Trophoblast cell (in vitro differentiated cells and primary cell): ENCODE data around the gene TXNDC8.

Experiments used
- DNase-seq, 2 donors: peaks; one replicate each; pipeline ENCODE4 v3.0.0-alpha.2; 2016
- H2AFZ ChIP-seq: 2 replicates; pipeline ENCODE4 v1.6.1; 2013; ENCODE audit warnings: low read length, moderate library complexity, mild to moderate bottlenecking; ENCODE audit not compliant: insufficient read depth, poor library complexity
- H2AK5ac ChIP-seq: 2 replicates; pipeline ENCODE4 v1.6.1; 2013; ENCODE audit warnings: mild to moderate bottlenecking, low read length
- H2BK120ac ChIP-seq: 2 replicates; pipeline ENCODE4 v1.6.1; 2013; ENCODE audit warnings: low read length, mild to moderate bottlenecking, moderate library complexity; ENCODE audit not compliant: insufficient read depth, poor library complexity
- H2BK12ac ChIP-seq: 2 replicates; pipeline ENCODE4 v1.6.1; 2013; ENCODE audit warnings: mild to moderate bottlenecking, low read length, moderate library complexity
- H2BK5ac ChIP-seq: 2 replicates; pipeline ENCODE4 v1.6.1; 2013; ENCODE audit warnings: low read length, low read depth, moderate library complexity, mild to moderate bottlenecking; ENCODE audit not compliant: poor library complexity
- H3K14ac ChIP-seq: 2 replicates; pipeline ENCODE4 v1.6.1; 2013; ENCODE audit warnings: mild to moderate bottlenecking, low read length
- H3K18ac ChIP-seq: 2 replicates; pipeline ENCODE4 v1.6.1; 2013; ENCODE audit warnings: mild to moderate bottlenecking, low read length
- H3K23ac ChIP-seq: 2 replicates; pipeline ENCODE4 v1.6.1; 2013; ENCODE audit warnings: low read length
- H3K27ac ChIP-seq: 2 replicates; pipeline ENCODE4 v1.5.1; 2013; ENCODE audit warnings: low read depth, mild to moderate bottlenecking, inconsistent platforms, low read length, moderate library complexity
- H3K27me3 ChIP-seq: 2 replicates; pipeline ENCODE4 v1.6.1; 2013; ENCODE audit warnings: inconsistent platforms, mild to moderate bottlenecking, low read length, moderate library complexity; ENCODE audit not compliant: insufficient read depth
- H3K36me3 ChIP-seq, 2 experiments: 1 replicate in 1 of 2; 2 replicates in 1 of 2; pipeline ENCODE4 v1.6.1; 2013; ENCODE audit warnings: low read length in 2 of 2, mild to moderate bottlenecking in 2 of 2, moderate library complexity in 1 of 2; ENCODE audit not compliant: insufficient read depth in 2 of 2, control insufficient read depth in 1 of 2
- H3K4ac ChIP-seq: 2 replicates; pipeline ENCODE4 v1.6.1; 2013; ENCODE audit warnings: low read depth, mild to moderate bottlenecking, low read length, moderate library complexity
- H3K4me1 ChIP-seq, 2 experiments: 1 replicate in 1 of 2; 2 replicates in 1 of 2; pipeline ENCODE4 v1.6.1; 2013; ENCODE audit warnings: low read length in 2 of 2, mild to moderate bottlenecking in 2 of 2, moderate library complexity in 1 of 2; ENCODE audit not compliant: insufficient read depth in 2 of 2, control insufficient read depth in 1 of 2
- H3K4me2 ChIP-seq: 2 replicates; pipeline ENCODE4 v1.6.1; 2013; ENCODE audit warnings: inconsistent platforms, mild to moderate bottlenecking, low read length, moderate library complexity
- H3K4me3 ChIP-seq: 2 replicates; pipeline ENCODE4 v1.5.1; 2013; ENCODE audit warnings: mild to moderate bottlenecking, low read depth, low read length, inconsistent platforms
- H3K79me1 ChIP-seq: one replicate; pipeline ENCODE4 v1.6.1; 2013; ENCODE audit warnings: low read length
- H3K79me2 ChIP-seq: 2 replicates; pipeline ENCODE4 v1.6.1; 2013; ENCODE audit warnings: low read length, mild to moderate bottlenecking; ENCODE audit not compliant: control insufficient read depth, insufficient read depth, poor library complexity
- H3K9ac ChIP-seq: 2 replicates; pipeline ENCODE4 v1.6.1; 2013; ENCODE audit warnings: mild to moderate bottlenecking, low read length
- H3K9me3 ChIP-seq: 2 replicates; pipeline ENCODE4 v1.6.1; 2013; ENCODE audit warnings: low read depth, mild to moderate bottlenecking, control low read depth, inconsistent platforms, low read length; ENCODE audit not compliant: insufficient read depth
- H4K12ac ChIP-seq: 2 replicates; pipeline ENCODE4 v1.6.1; 2013; ENCODE audit warnings: low read depth, mild to moderate bottlenecking, low read length, moderate library complexity
- H4K8ac ChIP-seq: 2 replicates; pipeline ENCODE4 v1.6.1; 2013; ENCODE audit warnings: low read depth, mild to moderate bottlenecking, low read length, moderate library complexity
- H4K91ac ChIP-seq: one replicate; pipeline ENCODE4 v1.6.1; 2013; ENCODE audit warnings: low read depth, mild to moderate bottlenecking, low read length, moderate library complexity
- WGBS: extraction: QIAGEN DNeasy Blood & Tissue Kit; methylation state at CpG from one replicate; pipeline ENCODE4 v1.1.7; 2013; ENCODE audit warnings: missing lambda C conversion rate; ENCODE audit not compliant: insufficient read length, insufficient coverage; ENCODE audit errors: extremely low coverage; 5-methylcytosine and 5-hydroxymethylcytosine counted together

Gene TXNDC8

DNA sequence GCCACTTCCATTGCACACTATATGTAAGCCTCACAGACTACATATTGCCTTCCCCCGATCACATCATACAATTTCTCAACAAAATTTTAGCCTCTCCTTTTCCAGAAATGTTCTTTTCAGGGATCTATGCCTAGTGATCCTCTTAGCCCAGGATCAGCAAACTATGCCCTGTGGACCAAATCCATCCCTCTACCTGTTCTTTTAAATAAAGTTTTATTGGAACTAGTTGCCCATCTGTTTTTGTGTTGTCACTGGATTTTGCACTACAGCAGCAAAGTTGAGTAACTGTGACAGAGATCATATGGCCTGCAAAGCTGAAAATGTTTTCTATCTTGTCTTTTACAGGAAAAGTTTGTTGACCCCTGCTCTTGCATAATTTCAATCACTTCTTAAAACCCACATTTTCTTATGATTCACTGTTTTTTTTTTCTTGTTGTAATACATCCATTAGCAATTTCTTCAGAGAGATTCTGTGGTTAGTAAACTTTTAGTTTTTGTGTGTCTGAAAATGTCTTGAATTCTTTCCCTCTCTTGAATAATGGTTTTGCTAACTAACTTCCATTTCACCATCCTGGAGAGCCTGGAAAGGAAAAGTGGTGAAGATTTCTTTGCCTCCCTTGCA lies 7.1 kb downstream of the TXNDC8 start:
- Histone ChIP-seq H3K18ac (no peak overlapping the region), H2AFZ (no peak overlapping the region), H3K27me3 (no peaks in the 10 kb centered on the region), H3K36me3 (no peaks in the 10 kb centered on the region), H4K91ac (no peak overlapping the region), H3K4me2 (no peak overlapping the region), H2AK5ac (no peak overlapping the region), H4K8ac (no peak overlapping the region), H2BK12ac (no peak overlapping the region), H3K27ac (no peak overlapping the region), H3K4me3 (no peak overlapping the region), H4K12ac (no peak overlapping the region), H3K4ac (no peak overlapping the region), H3K79me1 (no peaks in the 10 kb centered on the region), H3K4me1 (no peaks in the 10 kb centered on the region), H2BK5ac (no peak overlapping the region), H3K79me2 (no peaks in the 10 kb centered on the region), H3K14ac (no peak overlapping the region), H2BK120ac (no peak overlapping the region), H3K23ac (no peak overlapping the region), H3K9me3 (no peaks in the 10 kb centered on the region), H3K9ac (no peak overlapping the region)
- DNase-seq = no peak
- 100% methylated on average over 1 of the region's 1 CpG for WGBS

DNA sequence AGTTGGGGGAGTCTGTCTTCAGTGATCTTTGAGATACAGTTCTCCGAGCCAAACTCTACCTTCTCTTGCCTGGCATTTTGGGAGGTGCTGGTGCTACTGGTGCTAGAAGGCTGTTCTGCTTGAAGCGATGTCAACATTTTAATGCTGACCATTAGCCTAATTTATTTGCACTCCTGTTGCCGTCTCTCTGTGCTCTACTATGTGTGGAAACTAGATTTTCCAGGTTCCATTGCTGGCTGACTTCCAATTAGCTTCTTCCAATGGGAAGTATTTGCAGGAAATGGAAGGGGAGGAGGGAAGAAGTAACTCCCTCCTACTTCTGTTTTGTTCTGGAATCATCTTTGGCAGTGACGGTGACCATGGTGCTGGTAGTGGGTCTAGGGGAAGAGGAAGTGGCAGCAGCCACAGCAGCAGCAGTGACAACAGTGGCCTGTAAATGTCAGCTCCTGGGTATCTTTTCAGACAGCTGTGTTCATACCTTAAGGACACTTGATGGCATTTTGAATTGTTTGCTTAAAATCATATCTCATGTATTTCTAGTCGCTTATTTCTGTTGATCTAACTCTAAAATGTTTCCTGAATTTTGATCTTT lies 7.9 kb downstream of the TXNDC8 start:
- no peak for DNase-seq
- H2AFZ ChIP-seq = no peak overlapping the region
- no peak overlapping the region for H2AK5ac ChIP-seq
- H3K4me2 ChIP-seq = no peak overlapping the region
- H4K91ac ChIP-seq = no peak overlapping the region
- no peaks in the 10 kb centered on the region for H3K79me1 ChIP-seq
- H2BK12ac ChIP-seq = no peak overlapping the region
- H2BK5ac ChIP-seq = no peak overlapping the region
- H3K4ac ChIP-seq = no peak overlapping the region
- H4K8ac ChIP-seq = no peak overlapping the region
- H3K27ac ChIP-seq = no peak overlapping the region
- H3K4me3 ChIP-seq = no peak overlapping the region
- no peak overlapping the region for H3K9ac ChIP-seq
- no peaks in the 10 kb centered on the region for H3K4me1 ChIP-seq
- no peaks in the 10 kb centered on the region for H3K36me3 ChIP-seq
- H3K79me2 ChIP-seq = no peaks in the 10 kb centered on the region
- H2BK120ac ChIP-seq = no peak overlapping the region
- no peak overlapping the region for H3K18ac ChIP-seq
- no peak overlapping the region for H3K23ac ChIP-seq
- no peak overlapping the region for H4K12ac ChIP-seq
- no peaks in the 10 kb centered on the region for H3K9me3 ChIP-seq
- H3K14ac ChIP-seq = no peak overlapping the region
- no CpG with 5 or more reads among the region's 5 CpGs for WGBS
- H3K27me3 ChIP-seq = no peaks in the 10 kb centered on the region

DNA sequence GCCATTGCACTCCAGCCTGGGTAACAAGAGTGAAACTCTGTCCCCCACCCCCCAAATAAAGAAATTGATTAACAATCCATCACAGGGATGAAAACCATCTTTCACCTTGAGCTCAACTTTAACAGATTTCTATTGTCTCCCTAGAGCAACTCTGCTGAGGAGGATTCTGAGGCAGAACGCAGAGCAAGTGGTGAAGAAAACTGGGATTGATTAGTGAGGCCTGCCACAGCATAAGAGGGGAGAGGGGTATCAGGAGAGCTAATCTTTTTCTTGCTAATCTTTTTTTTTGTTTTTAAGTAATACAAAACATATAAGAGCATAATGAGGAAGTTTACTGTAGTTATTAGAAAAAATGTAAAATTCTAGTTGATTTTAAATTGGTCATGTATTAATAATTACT lies 8.9 kb downstream of the TXNDC8 start:
- Histone ChIP-seq H4K12ac (no peak overlapping the region), H3K79me2 (no peaks in the 10 kb centered on the region), H2BK12ac (no peak overlapping the region), H3K4me2 (no peak overlapping the region), H3K9ac (no peak overlapping the region), H2BK5ac (no peak overlapping the region), H3K18ac (no peak overlapping the region), H3K4ac (no peak overlapping the region), H3K14ac (no peak overlapping the region), H4K91ac (no peak overlapping the region), H3K4me1 (no peaks in the 10 kb centered on the region), H3K27me3 (no peaks in the 10 kb centered on the region), H2BK120ac (no peak overlapping the region), H2AK5ac (no peak overlapping the region), H3K23ac (no peak overlapping the region), H3K4me3 (no peak overlapping the region), H3K27ac (no peak overlapping the region), H2AFZ (no peak overlapping the region), H3K79me1 (no peaks in the 10 kb centered on the region), H3K36me3 (no peaks in the 10 kb centered on the region), H4K8ac (no peak overlapping the region), H3K9me3 (no peaks in the 10 kb centered on the region)
- no CpG with 5 or more reads among the region's 1 CpG for WGBS
- no peak for DNase-seq

DNA sequence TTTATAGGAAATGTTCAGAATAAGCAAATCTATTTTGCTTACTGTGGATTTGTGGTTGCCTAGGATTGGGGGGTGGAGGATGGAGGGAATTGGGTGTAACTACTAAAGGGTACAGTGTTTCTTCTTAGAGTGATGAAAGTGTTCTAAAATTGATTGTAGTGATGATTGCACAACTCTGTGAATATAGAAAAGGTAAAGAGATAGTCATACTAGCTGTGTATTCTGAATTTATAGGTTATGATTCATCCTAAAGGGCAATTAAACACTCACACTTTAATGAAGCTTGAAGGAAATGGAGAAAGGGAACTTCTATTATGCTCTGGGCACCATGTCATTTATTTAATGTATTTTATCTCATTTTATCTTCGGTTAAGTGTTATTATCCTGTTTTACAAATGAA lies 9.9 kb downstream of the TXNDC8 start:
- DNase-seq = no peak
- no peaks in the 10 kb centered on the region for H3K9me3 ChIP-seq
- no peak overlapping the region for H4K12ac ChIP-seq

More for the DNA sequence above, 9.9 kb downstream of the TXNDC8 start:
- H2AFZ ChIP-seq = no peak overlapping the region
- H2BK5ac ChIP-seq = no peak overlapping the region
- no peaks in the 10 kb centered on the region for H3K79me2 ChIP-seq
- no peak overlapping the region for H3K4me3 ChIP-seq
- no peak overlapping the region for H4K91ac ChIP-seq
- no peak overlapping the region for H2BK12ac ChIP-seq
- H3K14ac ChIP-seq = no peak overlapping the region
- no peak overlapping the region for H3K23ac ChIP-seq
- H3K4ac ChIP-seq = no peak overlapping the region
- no peak overlapping the region for H2AK5ac ChIP-seq
- no peak overlapping the region for H2BK120ac ChIP-seq
- H3K4me1 ChIP-seq = no peaks in the 10 kb centered on the region
- no peak overlapping the region for H3K4me2 ChIP-seq
- H4K8ac ChIP-seq = no peak overlapping the region
- H3K27ac ChIP-seq = no peak overlapping the region
- H3K9ac ChIP-seq = no peak overlapping the region
- no peaks in the 10 kb centered on the region for H3K27me3 ChIP-seq
- no peaks in the 10 kb centered on the region for H3K79me1 ChIP-seq
- no CpG with 5 or more reads among the region's 1 CpG for WGBS
- H3K18ac ChIP-seq = no peak overlapping the region
- no peaks in the 10 kb centered on the region for H3K36me3 ChIP-seq
